Measurements from ENCODE around the gene RNF166. TPM values are rescaled to one million over a fixed set of nuclear protein-coding genes. Genes with fewer than 3 reads are reported as not detected.

The RNF166 gene
- total and polyA plus RNA-seq, 2 of the 13 experiments (the other 11 are each of a cell fraction or from before 2014, with no cell fraction given) = 21.4 to 23.0 TPM

DNA sequence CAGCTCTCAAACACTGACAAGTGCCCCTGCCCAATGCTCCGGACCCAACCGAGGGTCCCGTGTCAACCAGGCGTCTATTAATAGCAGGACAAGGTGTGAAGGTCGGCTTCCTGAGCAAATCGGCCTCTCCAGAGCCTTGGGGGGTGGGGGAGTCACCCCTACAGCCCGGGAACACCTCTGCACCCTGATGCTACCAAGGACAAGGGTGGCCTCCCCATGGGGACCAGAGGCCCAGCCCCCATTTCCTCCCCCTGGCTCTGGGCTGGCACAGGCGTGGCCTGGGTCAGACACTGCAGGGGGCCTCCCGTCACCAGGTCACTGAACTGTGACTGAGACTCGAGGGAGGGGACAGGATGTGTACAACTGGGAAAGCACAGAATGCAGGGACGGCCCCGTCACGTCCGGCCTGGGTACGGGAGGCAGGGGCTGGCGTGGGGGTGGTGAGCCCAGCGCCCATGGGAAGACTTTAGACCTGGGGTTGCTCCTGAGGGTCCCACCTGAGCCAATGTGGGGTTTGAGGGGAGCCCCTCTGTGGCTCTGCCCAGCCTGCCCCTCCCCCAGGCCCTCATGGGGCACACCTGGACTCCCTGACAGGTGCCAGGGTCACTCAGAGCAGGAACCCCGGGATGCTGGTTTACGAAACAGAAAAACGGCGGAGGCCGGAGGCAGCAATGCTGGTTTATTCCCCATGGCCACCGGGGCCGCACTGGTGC is 54.8 kb downstream of the RNF166 start (continued):
- TF ChIP-seq, protein P1, sequence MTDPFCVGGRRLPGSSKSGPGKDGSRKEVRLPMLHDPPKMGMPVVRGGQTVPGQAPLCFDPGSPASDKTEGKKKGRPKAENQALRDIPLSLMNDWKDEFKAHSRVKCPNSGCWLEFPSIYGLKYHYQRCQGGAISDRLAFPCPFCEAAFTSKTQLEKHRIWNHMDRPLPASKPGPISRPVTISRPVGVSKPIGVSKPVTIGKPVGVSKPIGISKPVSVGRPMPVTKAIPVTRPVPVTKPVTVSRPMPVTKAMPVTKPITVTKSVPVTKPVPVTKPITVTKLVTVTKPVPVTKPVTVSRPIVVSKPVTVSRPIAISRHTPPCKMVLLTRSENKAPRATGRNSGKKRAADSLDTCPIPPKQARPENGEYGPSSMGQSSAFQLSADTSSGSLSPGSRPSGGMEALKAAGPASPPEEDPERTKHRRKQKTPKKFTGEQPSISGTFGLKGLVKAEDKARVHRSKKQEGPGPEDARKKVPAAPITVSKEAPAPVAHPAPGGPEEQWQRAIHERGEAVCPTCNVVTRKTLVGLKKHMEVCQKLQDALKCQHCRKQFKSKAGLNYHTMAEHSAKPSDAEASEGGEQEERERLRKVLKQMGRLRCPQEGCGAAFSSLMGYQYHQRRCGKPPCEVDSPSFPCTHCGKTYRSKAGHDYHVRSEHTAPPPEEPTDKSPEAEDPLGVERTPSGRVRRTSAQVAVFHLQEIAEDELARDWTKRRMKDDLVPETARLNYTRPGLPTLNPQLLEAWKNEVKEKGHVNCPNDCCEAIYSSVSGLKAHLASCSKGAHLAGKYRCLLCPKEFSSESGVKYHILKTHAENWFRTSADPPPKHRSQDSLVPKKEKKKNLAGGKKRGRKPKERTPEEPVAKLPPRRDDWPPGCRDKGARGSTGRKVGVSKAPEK (CRISPR knock-in tag; IDR thresholded peaks at IDR 0.05; ENCODE audit: borderline replicate concordance) = no peak
- TF ChIP-seq SRSF9 (IDR thresholded peaks at IDR 0.05; ENCODE audit: borderline replicate concordance, insufficient read depth, low read depth, low read length, poor library complexity, severe bottlenecking) (no peak), GATAD2A (CRISPR knock-in tag; IDR thresholded peaks at IDR 0.05) (peak; percentile 94), MXI1 (IDR thresholded peaks at IDR 0.05; ENCODE audit: borderline replicate concordance, low read depth, low read length) (peak; percentile 92), EED (CRISPR knock-in tag; IDR thresholded peaks at IDR 0.05) (peak; percentile 49; the same call in 1 of the 2 replicates), KAT7 (CRISPR knock-in tag; IDR thresholded peaks at IDR 0.05; ENCODE audit: borderline replicate concordance) (no peak), ZNF431 (CRISPR knock-in tag; IDR thresholded peaks at IDR 0.05; ENCODE audit: borderline replicate concordance, low read depth) (peak; percentile 44; the same call in 1 of the 2 replicates), ELF3 (CRISPR knock-in tag; IDR thresholded peaks at IDR 0.05) (peak; percentile 85), ZNF737 (CRISPR knock-in tag; IDR thresholded peaks at IDR 0.05; ENCODE audit: borderline replicate concordance) (no peak), STAG1 (CRISPR knock-in tag; IDR thresholded peaks at IDR 0.05) (no peak), ZNF205 (CRISPR knock-in tag; IDR thresholded peaks at IDR 0.05) (peak; percentile 83), TEAD2 (CRISPR knock-in tag; IDR thresholded peaks at IDR 0.05) (no peak), RARG (CRISPR knock-in tag; IDR thresholded peaks at IDR 0.05; ENCODE audit: low read depth) (no peak; the same call in 1 of the 2 replicates), SNAI1 (CRISPR knock-in tag; IDR thresholded peaks at IDR 0.05; ENCODE audit: borderline replicate concordance) (no peak), ZFP36L2 (CRISPR knock-in tag; IDR thresholded peaks at IDR 0.05) (no peak), EP300 (IDR thresholded peaks at IDR 0.05; ENCODE audit: low read depth in 2 of 2, low read length in 2 of 2) (peak; percentile 27 to 59; a peak in 2 of 4 replicates), EP300 (CRISPR knock-in tag; IDR thresholded peaks at IDR 0.05; ENCODE audit: borderline replicate concordance) (peak; percentile 75; the same call in 1 of the 2 replicates), KDM3A (CRISPR knock-in tag; IDR thresholded peaks at IDR 0.05; ENCODE audit: low read depth) (no peak)
- TF ChIP-seq, protein P2, sequence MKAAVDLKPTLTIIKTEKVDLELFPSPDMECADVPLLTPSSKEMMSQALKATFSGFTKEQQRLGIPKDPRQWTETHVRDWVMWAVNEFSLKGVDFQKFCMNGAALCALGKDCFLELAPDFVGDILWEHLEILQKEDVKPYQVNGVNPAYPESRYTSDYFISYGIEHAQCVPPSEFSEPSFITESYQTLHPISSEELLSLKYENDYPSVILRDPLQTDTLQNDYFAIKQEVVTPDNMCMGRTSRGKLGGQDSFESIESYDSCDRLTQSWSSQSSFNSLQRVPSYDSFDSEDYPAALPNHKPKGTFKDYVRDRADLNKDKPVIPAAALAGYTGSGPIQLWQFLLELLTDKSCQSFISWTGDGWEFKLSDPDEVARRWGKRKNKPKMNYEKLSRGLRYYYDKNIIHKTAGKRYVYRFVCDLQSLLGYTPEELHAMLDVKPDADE (CRISPR knock-in tag; IDR thresholded peaks at IDR 0.05) = no peak
- TF ChIP-seq, protein P3, sequence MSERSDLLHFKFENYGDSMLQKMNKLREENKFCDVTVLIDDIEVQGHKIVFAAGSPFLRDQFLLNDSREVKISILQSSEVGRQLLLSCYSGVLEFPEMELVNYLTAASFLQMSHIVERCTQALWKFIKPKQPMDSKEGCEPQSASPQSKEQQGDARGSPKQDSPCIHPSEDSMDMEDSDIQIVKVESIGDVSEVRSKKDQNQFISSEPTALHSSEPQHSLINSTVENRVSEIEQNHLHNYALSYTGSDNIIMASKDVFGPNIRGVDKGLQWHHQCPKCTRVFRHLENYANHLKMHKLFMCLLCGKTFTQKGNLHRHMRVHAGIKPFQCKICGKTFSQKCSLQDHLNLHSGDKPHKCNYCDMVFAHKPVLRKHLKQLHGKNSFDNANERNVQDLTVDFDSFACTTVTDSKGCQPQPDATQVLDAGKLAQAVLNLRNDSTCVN (CRISPR knock-in tag; IDR thresholded peaks at IDR 0.05; ENCODE audit: borderline replicate concordance) = no peak
- TF ChIP-seq, protein P4, sequence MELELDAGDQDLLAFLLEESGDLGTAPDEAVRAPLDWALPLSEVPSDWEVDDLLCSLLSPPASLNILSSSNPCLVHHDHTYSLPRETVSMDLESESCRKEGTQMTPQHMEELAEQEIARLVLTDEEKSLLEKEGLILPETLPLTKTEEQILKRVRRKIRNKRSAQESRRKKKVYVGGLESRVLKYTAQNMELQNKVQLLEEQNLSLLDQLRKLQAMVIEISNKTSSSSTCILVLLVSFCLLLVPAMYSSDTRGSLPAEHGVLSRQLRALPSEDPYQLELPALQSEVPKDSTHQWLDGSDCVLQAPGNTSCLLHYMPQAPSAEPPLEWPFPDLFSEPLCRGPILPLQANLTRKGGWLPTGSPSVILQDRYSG (CRISPR knock-in tag; IDR thresholded peaks at IDR 0.05) = no peak
- TF ChIP-seq, protein P5, sequence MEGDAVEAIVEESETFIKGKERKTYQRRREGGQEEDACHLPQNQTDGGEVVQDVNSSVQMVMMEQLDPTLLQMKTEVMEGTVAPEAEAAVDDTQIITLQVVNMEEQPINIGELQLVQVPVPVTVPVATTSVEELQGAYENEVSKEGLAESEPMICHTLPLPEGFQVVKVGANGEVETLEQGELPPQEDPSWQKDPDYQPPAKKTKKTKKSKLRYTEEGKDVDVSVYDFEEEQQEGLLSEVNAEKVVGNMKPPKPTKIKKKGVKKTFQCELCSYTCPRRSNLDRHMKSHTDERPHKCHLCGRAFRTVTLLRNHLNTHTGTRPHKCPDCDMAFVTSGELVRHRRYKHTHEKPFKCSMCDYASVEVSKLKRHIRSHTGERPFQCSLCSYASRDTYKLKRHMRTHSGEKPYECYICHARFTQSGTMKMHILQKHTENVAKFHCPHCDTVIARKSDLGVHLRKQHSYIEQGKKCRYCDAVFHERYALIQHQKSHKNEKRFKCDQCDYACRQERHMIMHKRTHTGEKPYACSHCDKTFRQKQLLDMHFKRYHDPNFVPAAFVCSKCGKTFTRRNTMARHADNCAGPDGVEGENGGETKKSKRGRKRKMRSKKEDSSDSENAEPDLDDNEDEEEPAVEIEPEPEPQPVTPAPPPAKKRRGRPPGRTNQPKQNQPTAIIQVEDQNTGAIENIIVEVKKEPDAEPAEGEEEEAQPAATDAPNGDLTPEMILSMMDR (CRISPR knock-in tag; IDR thresholded peaks at IDR 0.05) = peak; percentile 43
